Astrocyte (in vitro differentiated cells and primary cell): ENCODE results near the gene TRPM3.

Source experiments
- CTCF ChIP-seq: IDR thresholded peaks from 2 replicates; pipeline ENCODE4 v1.5.1; 2011; ENCODE audit warnings: low read depth, mild to moderate bottlenecking, inconsistent platforms, low read length, moderate library complexity; ENCODE audit not compliant: insufficient read depth
- EZH2 ChIP-seq: IDR thresholded peaks from 2 replicates; pipeline ENCODE4 v1.6.1; 2012; ENCODE audit warnings: mild to moderate bottlenecking, low read length, inconsistent platforms; ENCODE audit not compliant: insufficient read depth

GRCh38 chr9:70486127-70486526 is 635.3 kb downstream of the TRPM3 start:
- TF ChIP-seq CTCF (no peak), EZH2 (no peak)
